ENCODE data around the gene EIF2AK2.

- TF ChIP-seq CTCF (IDR thresholded peaks at IDR 0.05) (no peak), POLR2A (IDR thresholded peaks at IDR 0.05) (no peak)
Measured at GRCh38 chr2:37090019-37090477, 66.7 kb downstream of the EIF2AK2 start.
